RWPE2 (cell line): Measurements from ENCODE around the gene VDR.

Experiments
- ATAC-seq: fragments of 200-7000 bp; cut with Tn5 transposase; 3 replicates; pipeline ENCODE4 v1.9.1; 2021; ENCODE audit warnings: low read depth
- DNase-seq: peaks from one replicate; pipeline ENCODE4 v3.0.0-alpha.2; 2020; ENCODE audit warnings: low spot score
- H3K27ac ChIP-seq: fragments of 450-650 bp; 2 replicates; pipeline ENCODE4 v1.5.1; 2017; ENCODE audit warnings: mild to moderate bottlenecking; ENCODE audit not compliant: poor library complexity, severe bottlenecking
- H3K27me3 ChIP-seq: fragments of 250-450 bp; sonication (Bioruptor Pico); 2 replicates; pipeline ENCODE4 v1.5.1; 2021; ENCODE audit warnings: mild to moderate bottlenecking, moderate library complexity; ENCODE audit not compliant: insufficient read depth, poor library complexity, severe bottlenecking
- H3K36me3 ChIP-seq: fragments of 250-450 bp; sonication (Bioruptor Pico); 2 replicates; pipeline ENCODE4 v1.5.1; 2020; ENCODE audit warnings: low read depth, mild to moderate bottlenecking, moderate library complexity
- H3K4me1 ChIP-seq: fragments of 250-450 bp; sonication (Bioruptor Pico); 2 replicates; pipeline ENCODE4 v1.5.1; 2021; ENCODE audit warnings: mild to moderate bottlenecking, moderate library complexity; ENCODE audit not compliant: insufficient read depth, poor library complexity, severe bottlenecking
- H3K4me3 ChIP-seq: fragments of 250-450 bp; sonication (Bioruptor Pico); 2 replicates; pipeline ENCODE4 v1.5.1; 2021; ENCODE audit warnings: mild to moderate bottlenecking, moderate library complexity; ENCODE audit not compliant: severe bottlenecking
- H3K9me3 ChIP-seq: fragments of 250-450 bp; sonication (Bioruptor Pico); 2 replicates; pipeline ENCODE4 v1.5.1; 2021; ENCODE audit warnings: mild to moderate bottlenecking, moderate library complexity; ENCODE audit not compliant: severe bottlenecking
- CTCF ChIP-seq: fragments of 450-650 bp; IDR thresholded peaks from one replicate; pipeline ENCODE4 v1.5.1; 2017; ENCODE audit warnings: mild to moderate bottlenecking, moderate library complexity; ENCODE audit not compliant: poor library complexity, severe bottlenecking

VDR gene

GRCh38 chr12:47802312-47802711 lies 102.5 kb downstream of the VDR start:
- no peak for DNase-seq
- peak; percentile 11 for TF ChIP-seq CTCF
- Histone ChIP-seq H3K4me3 (no peak overlapping the region), H3K4me1 (no peaks in the 10 kb centered on the region), H3K27ac (no peak overlapping the region), H3K36me3 (peaks cover 56% of the 10 kb centered on the region), H3K27me3 (no peaks in the 10 kb centered on the region), H3K9me3 (no peaks in the 10 kb centered on the region)
- ATAC-seq = no peak

GRCh38 chr12:47801904-47802246 lies 102.9 kb downstream of the VDR start:
- Histone ChIP-seq H3K4me1 (no peaks in the 10 kb centered on the region), H3K27ac (no peak overlapping the region), H3K4me3 (no peak overlapping the region), H3K27me3 (no peaks in the 10 kb centered on the region), H3K36me3 (peaks cover 54% of the 10 kb centered on the region), H3K9me3 (no peaks in the 10 kb centered on the region)
- ATAC-seq (no peak), DNase-seq (no peak)
- TF ChIP-seq CTCF = no peak

- H3K9me3 ChIP-seq = no peaks in the 10 kb centered on the region
- H3K4me3 ChIP-seq = no peak overlapping the region
- H3K27ac ChIP-seq = no peak overlapping the region
- H3K27me3 ChIP-seq = no peaks in the 10 kb centered on the region
- ATAC-seq (0 out of 3 replicates have a peak, but pooled peaks have one; percentile 10), DNase-seq (no peak)
- no peak for TF ChIP-seq CTCF
- peaks cover 52% of the 10 kb centered on the region for H3K36me3 ChIP-seq
- H3K4me1 ChIP-seq = no peaks in the 10 kb centered on the region
Measured at GRCh38 chr12:47801170-47801903, 103.5 kb downstream of the VDR start.

GRCh38 chr12:47800582-47800981 lies 104.2 kb downstream of the VDR start:
- Histone ChIP-seq H3K4me3 (no peak overlapping the region), H3K27me3 (no peaks in the 10 kb centered on the region), H3K9me3 (no peaks in the 10 kb centered on the region), H3K27ac (no peak overlapping the region), H3K4me1 (no peaks in the 10 kb centered on the region), H3K36me3 (peaks cover 50% of the 10 kb centered on the region)
- DNase-seq (no peak), ATAC-seq (no peak)
- no peak for TF ChIP-seq CTCF

GRCh38 chr12:47799357-47799955 lies 105.3 kb downstream of the VDR start:
- peaks cover 54% of the 10 kb centered on the region for H3K36me3 ChIP-seq
- H3K27me3 ChIP-seq = no peaks in the 10 kb centered on the region
- ATAC-seq (no peak), DNase-seq (no peak)
- no peak overlapping the region for H3K4me3 ChIP-seq
- no peaks in the 10 kb centered on the region for H3K9me3 ChIP-seq
- no peak for TF ChIP-seq CTCF
- no peaks in the 10 kb centered on the region for H3K4me1 ChIP-seq
- H3K27ac ChIP-seq = no peak overlapping the region
